ENCODE results near the gene TEX264.

- TF ChIP-seq, protein P1, sequence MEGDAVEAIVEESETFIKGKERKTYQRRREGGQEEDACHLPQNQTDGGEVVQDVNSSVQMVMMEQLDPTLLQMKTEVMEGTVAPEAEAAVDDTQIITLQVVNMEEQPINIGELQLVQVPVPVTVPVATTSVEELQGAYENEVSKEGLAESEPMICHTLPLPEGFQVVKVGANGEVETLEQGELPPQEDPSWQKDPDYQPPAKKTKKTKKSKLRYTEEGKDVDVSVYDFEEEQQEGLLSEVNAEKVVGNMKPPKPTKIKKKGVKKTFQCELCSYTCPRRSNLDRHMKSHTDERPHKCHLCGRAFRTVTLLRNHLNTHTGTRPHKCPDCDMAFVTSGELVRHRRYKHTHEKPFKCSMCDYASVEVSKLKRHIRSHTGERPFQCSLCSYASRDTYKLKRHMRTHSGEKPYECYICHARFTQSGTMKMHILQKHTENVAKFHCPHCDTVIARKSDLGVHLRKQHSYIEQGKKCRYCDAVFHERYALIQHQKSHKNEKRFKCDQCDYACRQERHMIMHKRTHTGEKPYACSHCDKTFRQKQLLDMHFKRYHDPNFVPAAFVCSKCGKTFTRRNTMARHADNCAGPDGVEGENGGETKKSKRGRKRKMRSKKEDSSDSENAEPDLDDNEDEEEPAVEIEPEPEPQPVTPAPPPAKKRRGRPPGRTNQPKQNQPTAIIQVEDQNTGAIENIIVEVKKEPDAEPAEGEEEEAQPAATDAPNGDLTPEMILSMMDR (conservative IDR thresholded peaks at IDR 0.05; ENCODE audit: low read length), result no peak
- no peak for TF ChIP-seq EZH2phosphoT487 (IDR thresholded peaks at IDR 0.05; ENCODE audit: borderline replicate concordance, low read depth, low read length)
These were observed 7.6 kb downstream of the TEX264 start for GRCh38 chr3:51678641-51679040.
